Activated T-helper 9 cell treated with anti-CD3 and anti-CD28 coated beads, Interleukin-2, amount 50 U/mL, for 16 hours (primary cell): ENCODE results near the gene NDUFA1.
A peak's percentile ranks its signal among the peaks of the same experiment; 100 is the strongest.
"Not testable (repeated sequence)": the region's sequence is repeated elsewhere in the genome, so short reads cannot be mapped to it uniquely, and the experiment has no call there.

Source experiments
- DNase-seq: peaks from one replicate; pipeline ENCODE4 v3.0.0-alpha.2; 2020; ENCODE audit warnings: low read depth

NDUFA1 gene

DNA sequence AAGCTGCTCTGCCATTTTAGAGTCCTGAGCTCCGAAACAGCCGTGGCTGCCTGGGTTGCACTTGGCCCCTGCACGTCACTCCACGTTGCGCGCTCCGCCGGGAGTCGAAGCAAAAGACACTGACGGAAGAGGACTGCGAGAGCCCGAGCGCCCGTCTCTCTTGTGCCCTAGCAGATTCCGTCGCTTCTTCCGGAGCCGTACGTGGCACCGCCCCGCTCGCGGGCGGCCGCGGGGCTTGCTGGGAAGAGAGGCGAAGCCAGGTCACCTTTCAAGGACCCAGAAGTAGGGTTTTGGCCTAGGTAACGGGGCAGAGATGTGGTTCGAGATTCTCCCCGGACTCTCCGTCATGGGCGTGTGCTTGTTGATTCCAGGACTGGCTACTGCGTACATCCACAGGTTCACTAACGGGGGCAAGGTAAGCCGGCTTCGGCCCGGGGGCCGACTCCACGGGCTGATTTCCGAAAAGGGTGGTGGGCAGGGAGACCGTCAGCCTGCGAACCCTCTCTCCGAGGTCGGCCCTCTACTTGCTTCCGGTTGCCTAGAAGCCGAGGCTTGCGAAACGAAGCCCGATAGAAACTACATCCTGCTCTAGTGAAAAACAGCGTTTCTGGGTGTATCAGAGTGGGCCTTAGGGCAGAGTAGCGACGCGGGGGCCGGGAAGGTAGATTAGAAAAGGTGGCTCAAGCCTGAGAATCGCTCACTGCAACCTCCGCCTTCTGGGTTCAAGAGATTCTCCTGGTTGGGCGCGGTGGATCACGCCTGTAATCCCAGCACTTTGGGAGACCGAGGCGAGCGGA, at the start of gene NDUFA1, which contains the start of gene RNF113A:
TSS of gene NDUFA1 (plus strand) at position 234 of the 797 bp plus-strand sequence. CDS start at position 314, 80 bp downstream.
TSS of gene RNF113A (minus strand) at position 135 of the 797 bp plus-strand sequence. CDS start at position 15, 120 bp downstream.
- DNase-seq: peak; percentile 75

DNA sequence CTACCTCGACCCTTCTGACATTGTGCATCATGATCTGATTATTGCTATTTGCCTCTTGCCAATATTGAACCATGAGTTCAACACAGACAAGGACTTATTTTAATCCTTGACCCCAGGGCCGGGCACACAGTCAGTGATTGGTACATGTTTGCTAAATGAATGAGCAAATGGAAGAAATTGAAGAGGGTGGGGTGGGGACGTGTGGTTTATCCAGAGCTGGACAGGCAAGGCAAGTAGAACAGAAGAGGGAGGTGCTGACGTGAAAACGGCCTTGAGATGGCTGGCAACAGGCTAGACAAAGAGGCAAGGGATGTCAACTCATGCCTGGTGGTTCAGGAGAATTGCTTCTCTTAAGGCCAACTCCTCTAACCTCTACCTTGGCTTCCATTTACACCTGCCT, 47.4 kb upstream of the NDUFA1 start:
- DNase-seq: not testable (repeated sequence)

DNA sequence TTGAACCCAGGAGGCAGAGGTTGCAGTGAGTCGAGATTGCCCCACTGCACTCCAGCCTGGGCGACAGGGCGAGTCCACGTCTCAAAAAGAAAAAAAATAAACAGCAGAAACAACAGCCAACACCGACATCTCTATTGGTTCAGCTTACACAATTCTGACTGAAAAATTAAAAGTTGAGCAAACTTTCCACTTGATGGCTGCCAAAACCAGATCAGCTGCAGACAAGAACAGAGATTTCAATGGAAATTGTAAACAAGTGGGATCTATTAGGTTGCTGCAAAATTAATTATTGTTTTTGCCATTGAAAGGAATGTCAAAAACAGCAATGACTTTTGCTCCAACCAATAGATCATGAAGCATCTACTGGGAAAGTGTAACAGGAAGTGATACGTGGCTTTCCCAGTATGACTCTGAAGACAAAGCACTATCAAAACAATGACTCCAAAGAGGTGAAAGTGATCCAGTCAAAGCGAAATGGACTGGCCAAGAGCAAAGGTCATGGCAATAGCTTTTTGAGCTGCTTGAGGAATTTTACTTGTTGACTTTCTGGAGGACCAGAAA, 45.2 kb upstream of the NDUFA1 start:
- no peak for DNase-seq

DNA sequence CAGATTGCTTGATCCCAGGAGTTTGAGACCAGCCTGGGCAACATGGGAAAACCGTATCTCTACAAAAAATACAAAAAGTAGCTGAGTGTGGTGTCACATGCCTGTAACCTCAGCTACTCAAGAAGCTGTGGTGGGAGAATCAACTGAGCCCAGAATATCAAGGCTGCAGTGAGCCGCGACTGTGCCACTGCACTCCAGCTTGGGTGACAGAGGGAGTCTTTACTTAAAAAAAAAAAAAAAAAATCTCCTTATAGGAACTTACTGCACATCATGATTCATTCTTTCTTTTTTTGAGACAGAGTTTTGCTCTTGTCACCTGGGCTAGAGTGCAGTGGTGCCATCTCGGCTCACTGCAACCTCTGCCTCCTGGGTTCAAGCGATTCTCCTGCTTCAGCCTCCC, 43.2 kb upstream of the NDUFA1 start:
- DNase-seq: no peak

DNA sequence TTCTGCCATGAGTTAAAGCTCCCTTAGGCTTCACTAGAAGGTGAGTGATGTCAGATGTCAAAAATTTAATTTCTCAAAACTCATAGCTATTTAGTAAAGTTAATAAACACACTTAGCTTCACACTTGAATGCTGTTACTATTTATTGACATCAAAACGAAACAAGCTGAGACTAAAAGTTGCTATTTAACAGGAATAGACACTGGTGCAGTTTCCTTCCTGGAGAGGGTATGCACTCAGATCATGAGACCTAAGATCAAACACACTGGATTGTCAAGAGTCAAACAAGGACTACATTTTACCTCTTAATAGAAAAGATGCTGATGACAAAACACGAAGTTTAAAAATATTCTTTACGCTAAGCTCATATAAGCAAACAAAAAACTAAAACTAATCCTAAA, 37.7 kb upstream of the NDUFA1 start:
- DNase-seq: no peak

DNA sequence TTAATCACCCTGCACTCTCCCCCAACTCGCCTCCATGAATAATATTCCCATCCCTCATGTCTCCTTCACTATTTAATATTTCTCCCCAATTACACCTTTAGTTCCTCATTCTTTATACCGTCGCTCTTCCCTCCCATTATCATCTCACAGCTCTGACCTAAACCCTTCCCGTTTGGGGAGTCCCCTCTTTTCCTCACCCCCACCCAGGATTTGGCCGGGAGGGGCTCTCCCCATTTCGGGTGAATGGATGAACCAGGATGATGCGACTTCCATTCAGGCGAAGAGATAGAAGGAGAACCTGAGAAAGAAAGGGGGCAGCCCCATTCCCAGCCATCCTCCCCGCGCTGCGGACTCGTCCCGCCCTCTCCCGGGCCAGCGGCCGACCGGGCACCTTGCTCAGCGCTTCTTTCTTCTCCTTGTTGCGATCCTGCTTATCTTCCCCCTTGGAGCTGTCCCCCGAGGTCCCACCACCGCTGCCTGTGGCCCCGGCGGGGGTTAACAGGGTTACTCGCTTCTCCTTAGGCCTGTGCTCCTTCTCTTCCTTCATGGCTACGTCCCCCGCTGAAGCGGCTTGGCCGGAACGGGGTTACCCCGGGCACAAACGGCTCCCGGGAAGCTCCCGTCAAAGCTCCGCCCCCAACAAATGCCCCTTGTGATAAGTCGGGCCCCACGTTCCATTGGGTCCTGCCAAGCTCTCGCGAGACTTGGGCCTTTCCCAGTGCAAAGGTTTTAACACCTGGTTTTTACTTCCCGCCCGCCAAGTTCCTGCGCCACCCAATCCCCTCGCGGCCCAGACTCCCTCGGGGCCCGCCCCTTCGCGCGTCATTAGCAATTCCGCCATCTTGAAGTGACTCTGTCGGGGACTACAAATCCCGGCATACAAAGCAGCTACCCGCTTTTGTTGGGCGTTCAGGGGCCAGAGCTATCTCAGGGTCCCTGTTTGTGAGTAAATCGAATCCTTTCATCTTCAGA, 19.0 kb upstream of the NDUFA1 start, which contains the start of gene UPF3B:
TSS of gene UPF3B (minus strand) at position 582 of the 972 bp plus-strand sequence. CDS start at position 547, 35 bp downstream.
- DNase-seq: peak; percentile 86

DNA sequence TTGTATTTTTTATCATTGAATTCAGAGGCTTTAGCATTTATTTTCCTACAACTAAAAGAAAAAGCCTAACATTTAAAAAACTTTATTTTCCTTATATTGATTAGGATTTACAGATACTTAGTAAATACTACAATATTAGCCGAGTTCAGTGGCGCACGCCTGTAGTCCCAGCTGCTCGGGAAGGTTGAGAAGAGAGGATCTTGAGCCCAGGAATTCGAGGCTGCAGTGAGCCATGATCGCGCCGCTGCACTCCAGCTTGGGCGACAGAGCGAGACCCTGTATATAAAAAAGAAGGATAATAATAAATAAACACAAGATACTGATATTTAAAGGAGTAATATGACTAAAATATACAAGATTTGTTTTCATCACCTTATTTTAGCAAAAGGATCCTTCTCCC, 18.2 kb upstream of the NDUFA1 start:
- no peak for DNase-seq

DNA sequence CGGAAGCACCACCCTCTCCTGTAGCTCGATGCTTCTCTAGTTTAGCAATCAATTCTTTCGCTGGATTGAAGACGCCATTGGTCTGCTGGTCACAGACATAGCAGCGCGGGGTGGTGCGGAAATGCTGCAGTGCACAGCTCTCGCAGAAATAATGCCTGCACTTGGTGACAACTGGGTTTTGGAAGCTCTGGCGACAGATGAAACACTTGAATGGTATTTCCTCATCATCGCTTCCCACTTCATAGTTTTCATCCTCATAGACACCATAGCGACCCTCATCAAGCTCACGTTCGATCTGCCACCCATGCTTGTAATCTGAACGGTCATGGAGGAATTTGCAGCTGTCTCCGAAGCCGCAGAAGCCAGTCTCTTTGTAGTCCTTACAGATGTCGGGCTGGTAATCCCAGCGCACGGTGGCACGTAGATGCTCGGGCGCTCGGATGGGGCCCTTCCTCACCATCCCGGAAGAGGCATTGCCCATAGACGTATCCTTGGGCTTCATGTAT, 953 bp upstream of the NDUFA1 start:
- no peak for DNase-seq

DNA sequence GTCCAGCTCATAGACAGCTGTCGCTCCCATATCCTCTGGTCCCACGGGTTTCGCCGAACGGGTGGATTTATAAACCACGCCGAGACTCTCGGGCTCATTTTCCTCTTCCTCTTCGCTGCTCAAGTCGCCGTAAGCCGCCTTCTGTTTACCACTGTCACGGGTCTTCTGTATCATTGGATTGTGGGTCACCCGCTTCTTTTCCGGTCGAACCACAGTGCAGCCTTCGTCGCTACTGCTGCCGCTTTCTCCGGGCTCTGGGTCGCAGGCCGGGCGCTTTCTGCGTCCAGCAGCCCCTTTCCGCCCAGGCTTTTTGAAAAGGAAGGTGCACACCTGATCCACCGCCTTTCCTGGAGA, 410 bp upstream of the NDUFA1 start:
- DNase-seq: no peak

DNA sequence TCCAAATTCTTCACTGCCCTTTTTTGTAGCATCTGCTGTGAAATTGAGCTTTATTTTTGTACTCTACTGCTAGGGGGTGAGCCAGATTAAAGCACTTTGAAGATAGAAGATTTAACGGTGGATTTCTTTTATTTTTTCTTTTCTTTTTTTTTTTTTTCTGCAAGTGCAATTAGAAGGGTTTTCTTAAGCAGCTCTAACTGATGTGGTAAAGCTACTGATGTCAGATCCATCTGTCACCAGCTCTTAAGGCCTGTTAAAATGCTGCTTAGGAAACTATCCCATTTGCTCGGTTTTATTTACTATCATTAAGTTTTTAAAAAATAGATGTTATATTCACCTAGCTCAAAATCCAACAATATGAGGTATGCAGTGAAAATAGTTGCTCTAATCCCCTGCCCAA, 7.1 kb downstream of the NDUFA1 start:
- DNase-seq: no peak

DNA sequence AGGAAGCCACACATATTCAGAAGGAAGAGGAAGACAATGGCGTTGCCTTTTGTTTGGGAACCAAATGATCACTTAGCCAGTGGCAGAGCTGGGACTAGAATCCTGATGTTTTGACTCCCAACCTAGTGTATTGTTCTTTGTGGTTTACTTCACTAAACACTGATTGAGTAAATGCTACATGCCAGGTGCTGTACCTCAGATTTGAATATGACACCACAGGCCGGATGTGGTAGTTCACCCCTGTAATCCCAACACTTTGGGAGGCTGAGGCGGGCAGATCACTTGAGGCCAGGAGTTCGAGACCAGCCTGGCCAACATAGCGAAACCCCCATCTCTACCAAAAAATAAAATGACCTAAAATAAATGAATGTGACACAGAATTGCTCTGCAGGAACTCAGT, 8.4 kb downstream of the NDUFA1 start:
- DNase-seq: no peak

DNA sequence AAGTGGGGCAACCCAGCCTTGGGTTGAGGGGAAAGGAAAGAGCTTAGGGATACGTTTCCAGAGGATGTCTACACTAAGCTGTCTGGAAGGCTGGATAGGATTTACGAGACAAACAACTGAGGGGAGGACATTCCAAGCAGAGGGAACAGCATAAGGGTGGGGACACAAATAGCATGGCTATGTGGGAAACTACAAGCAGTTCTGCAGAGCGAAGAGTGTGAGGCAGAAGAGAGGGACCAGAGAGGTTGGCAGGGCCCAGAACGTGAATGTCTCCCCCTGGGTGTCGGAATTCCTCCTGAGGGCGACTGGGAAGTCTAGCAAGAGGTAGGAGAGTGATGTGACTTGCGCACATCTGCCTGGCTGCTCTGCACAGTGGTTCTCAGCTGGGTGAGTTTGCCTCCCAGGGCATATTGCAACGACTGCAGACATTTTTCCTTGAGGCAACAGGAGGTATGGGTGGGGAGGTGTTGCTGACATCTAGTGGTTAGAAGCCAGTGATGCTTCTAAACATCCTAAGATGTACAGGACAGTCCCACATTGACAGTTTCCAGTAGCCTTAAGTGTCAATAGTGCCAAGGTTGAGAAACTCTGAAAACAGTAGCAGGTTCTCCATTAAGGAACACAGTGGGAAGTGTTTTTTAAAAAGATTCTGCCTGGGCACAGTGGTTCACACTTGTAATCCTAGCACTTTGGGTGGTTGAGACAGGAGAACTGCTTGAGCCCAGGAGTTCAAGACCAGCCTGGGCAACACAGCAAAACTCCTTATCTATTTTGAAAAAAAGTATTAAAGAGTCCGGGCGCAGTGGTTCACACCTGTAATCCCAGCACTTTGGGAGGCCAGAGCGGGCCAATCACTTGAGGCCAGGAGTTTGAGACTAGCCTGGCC, 9.2 kb downstream of the NDUFA1 start:
- DNase-seq: peak; percentile 9

DNA sequence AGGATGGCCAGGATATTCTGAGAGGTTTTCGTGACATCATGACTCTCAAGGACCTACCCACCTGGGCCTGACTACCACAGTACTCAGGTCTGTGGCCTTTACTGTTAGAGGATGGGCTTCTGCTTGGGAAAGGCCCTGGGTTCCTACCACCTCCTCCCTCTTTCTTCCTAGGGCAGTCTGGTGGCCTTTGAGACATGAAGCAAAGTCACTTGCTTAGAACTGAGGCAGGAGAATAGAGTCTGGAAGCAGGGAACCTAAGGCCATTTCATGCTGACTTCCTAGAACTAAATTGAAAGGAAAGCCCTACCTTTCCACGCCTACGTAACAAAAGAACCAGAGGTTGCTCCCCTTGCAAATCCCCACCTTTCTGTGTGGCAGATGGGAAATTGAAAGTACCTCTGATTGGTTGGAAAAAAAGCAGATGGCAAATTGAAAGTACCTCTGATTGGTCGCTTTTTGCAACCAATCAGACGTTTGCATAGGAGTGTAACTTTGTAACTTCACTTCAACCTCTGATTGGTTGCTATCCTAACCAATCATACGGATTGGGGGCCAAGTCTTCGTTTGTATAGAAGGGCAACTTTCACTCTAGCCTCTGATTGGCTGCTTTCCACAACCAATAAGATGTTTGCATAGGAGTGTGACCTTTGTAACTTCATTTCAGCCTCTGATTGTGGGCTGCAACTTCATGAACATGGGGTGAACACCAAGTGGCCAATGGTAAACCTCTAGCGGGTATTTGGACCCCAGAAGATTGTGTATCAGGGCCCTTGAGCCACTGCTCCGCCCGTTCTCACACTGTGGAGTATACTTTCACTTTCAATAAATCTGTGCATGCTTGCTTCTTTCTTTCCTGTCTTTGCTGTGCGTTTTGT, 14.2 kb downstream of the NDUFA1 start:
- no peak for DNase-seq

DNA sequence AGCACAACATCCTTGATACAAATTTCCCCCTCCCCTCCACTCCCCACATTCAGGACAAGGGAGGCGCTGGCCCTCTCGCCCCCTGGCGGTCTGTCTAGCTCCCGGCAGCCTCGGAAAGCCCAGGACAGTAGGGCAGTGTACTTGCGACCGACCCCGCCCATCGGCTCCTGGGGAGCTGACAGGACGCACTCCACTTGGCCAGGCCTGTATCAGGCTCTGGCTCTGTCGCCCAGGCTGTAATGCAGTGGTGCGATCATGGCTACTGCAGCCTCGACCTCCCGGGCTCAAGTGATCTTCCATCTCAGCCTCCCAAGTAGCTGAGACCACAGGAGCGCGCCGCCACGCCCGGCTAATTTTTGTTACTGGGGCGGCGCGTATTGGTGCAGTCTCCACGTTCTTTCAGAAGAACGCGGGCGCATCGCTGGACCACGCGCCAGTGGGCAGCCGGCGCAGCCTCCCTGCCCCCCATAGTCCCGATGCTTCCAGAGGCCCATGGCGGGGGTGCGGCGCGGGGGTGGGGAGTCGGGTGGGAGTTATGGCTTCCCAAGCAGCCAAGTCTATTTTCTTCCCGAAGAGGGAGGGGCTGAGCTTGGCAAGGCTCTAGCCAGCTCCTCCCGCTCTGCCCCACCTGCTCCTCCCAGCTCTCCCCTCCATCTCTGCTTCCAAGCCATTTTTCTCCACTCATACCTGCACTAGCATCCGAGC, 16.2 kb downstream of the NDUFA1 start:
- DNase-seq: peak; percentile 36

DNA sequence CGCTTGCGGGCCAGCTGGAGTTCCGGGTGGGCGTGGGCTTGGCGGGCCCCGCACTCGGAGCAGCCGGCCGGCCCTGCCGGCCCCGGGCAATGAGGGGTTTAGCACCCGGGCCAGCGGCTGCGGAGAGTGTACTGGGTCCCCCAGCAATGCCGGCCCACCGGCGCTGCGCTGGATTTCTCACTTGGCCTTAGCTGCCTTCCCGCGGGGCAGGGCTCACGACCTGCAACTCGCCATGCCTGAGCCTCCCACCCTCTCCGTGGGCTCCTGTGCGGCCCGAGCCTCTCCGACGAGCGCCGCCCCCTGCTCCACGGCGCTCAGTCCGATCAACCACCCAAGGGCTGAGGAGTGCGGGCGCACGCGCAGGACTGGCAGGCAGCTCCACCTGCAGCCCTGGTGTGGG, 19.0 kb downstream of the NDUFA1 start:
- DNase-seq: not testable (repeated sequence)

DNA sequence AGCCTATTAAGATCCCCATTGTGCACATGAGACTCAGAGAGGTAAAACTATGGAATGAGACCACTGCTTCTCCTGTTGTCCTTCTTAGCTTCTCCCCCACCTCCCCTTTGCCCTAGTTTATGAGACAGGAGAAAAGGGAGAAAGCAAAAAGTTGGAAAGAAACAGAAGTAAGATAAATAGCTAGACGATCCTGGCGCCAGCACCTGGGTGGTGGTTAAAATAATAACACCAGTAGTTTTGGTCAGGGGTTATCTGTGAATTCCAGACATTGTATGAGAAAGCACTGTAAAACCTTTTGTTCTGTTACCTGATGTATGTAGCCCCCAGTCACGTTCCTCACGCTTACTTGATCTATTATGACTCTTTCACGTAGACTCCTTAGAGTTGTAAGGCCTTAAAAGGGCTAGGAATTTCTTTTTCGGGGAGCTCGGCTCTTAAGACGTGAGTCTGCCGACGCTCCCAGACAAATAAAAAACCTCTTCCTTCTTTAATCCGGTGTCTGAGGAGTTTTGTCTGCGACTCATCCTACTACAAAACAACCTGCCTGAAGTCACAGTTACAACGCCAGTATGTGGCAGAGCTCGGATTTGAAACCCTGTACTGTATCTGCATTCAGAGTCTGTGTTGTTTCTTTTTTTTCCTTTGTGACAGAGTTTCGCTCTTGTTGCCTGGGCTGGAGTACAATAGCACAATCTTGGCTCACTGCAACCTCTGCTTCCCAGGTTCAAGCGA, 20.5 kb downstream of the NDUFA1 start:
- DNase-seq: not testable (repeated sequence)

DNA sequence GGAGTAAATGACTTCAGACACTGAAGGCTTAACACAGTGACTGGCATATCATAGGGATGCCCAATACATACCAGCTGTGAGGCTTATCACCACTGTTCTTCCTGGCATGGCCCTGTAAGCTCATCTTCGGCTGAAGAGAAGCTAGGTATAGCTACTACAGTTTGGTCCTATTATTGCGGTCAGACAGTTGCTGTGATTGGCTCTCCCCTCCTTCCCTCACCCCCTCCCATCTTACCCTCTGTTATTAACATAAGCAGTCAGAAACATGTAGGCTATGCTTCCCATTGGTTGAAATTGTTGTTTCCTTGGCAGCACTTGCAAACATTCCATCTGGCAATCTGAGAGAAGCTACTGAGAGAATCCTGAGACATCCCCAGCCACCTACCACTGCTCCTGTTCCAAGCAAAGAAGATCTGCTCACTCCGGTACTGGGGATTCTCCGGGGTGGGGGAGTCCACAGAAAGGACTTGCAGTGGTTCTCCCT, 24.3 kb downstream of the NDUFA1 start, which contains the start of gene AKAP14:
TSS of gene AKAP14 (plus strand) at position 51 of the 484 bp plus-strand sequence. CDS start 7,331 bp downstream, outside the sequence.
- no peak for DNase-seq

DNA sequence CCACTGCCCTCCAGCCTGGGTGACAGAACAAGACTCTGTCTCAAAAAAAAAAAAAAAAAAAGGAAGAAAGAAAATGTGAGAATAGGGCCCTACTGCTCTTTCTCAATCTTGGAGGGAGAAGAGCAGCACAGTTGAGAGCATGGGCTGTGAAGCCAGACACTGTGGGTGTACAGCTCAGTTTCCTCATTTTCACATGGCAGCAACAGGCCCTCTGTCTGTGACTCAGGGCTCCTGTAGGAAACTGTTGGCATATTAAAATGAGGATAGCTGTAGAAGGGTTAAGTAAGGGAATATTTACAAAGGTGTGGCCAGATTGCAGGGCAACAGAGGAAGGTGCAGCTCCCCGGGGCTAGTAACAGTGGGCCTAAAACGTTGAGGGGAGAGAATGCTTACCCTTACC, 27.5 kb downstream of the NDUFA1 start:
- no peak for DNase-seq
